CD8-positive, alpha-beta memory T cell (primary cell): Measurements from ENCODE around the gene KRT37. TPM values are rescaled to one million over a fixed set of nuclear protein-coding genes. Genes with fewer than 3 reads are reported as not detected.

Source experiments
- CTCF ChIA-PET: fragments of 350-600 bp; sonication (Branson Sonifier 250); formaldehyde crosslinking; loops from one replicate; lab custom pipeline; 2021; ENCODE audit warnings: antibody characterized with exemption; lab: Charles Lee
- POLR2A ChIA-PET: fragments of 350-600 bp; sonication (Branson Sonifier 250); formaldehyde crosslinking; loops from one replicate; lab custom pipeline; 2021; ENCODE audit warnings: antibody characterized with exemption; lab: Charles Lee
- DNase-seq, 5 donors: peaks; one replicate each; pipeline versions ENCODE4 v3.0.0 to v3.0.0-alpha.2; 2020 to 2022; ENCODE audit warnings: mixed read lengths in 1 of 5
- H3K27ac ChIP-seq: one replicate; pipeline ENCODE4 v1.7.0; 2013; ENCODE audit warnings: low read depth, mild to moderate bottlenecking, low read length, moderate library complexity
- H3K27me3 ChIP-seq: 2 replicates; pipeline ENCODE4 v1.7.0; 2013; ENCODE audit warnings: low read length, mild to moderate bottlenecking; ENCODE audit not compliant: insufficient read depth, poor library complexity, severe bottlenecking
- H3K36me3 ChIP-seq: 2 replicates; pipeline ENCODE4 v1.7.0; 2013; ENCODE audit warnings: mild to moderate bottlenecking, low read length, moderate library complexity; ENCODE audit not compliant: insufficient read depth
- H3K4me1 ChIP-seq: 2 replicates; pipeline ENCODE4 v1.7.0; 2013; ENCODE audit warnings: mild to moderate bottlenecking, low read length, moderate library complexity; ENCODE audit not compliant: insufficient read depth
- H3K4me3 ChIP-seq: 2 replicates; pipeline ENCODE4 v1.7.0; 2013; ENCODE audit warnings: mild to moderate bottlenecking, low read length
- H3K9me3 ChIP-seq: 2 replicates; pipeline ENCODE4 v1.7.0; 2013; ENCODE audit warnings: mild to moderate bottlenecking, low read length
- H3K27ac Mint-ChIP-seq, 8 donors: one replicate each; pipeline ENCODE4 v1.8.0; 2020 to 2021; ENCODE audit warnings: mixed read lengths in 8 of 8, mild to moderate bottlenecking in 6 of 8, inconsistent platforms in 3 of 8, moderate library complexity in 3 of 8
- H3K27me3 Mint-ChIP-seq, 2 donors: one replicate each; pipeline ENCODE4 v1.8.0; 2020 to 2021; ENCODE audit warnings: mixed read lengths in 2 of 2, mild to moderate bottlenecking in 1 of 2, moderate library complexity in 1 of 2
- H3K36me3 Mint-ChIP-seq, 3 donors: one replicate each; pipeline ENCODE4 v1.8.0; 2020 to 2021; ENCODE audit warnings: mixed read lengths in 3 of 3, inconsistent platforms in 1 of 3, mild to moderate bottlenecking in 1 of 3
- H3K4me1 Mint-ChIP-seq, 3 donors: one replicate each; pipeline ENCODE4 v1.8.0; 2020 to 2021; ENCODE audit warnings: mixed read lengths in 3 of 3, inconsistent platforms in 1 of 3, mild to moderate bottlenecking in 1 of 3
- H3K4me3 Mint-ChIP-seq, 7 donors: one replicate each; pipeline ENCODE4 v1.8.0; 2020 to 2021; ENCODE audit warnings: mixed read lengths in 7 of 7, mild to moderate bottlenecking in 6 of 7, moderate library complexity in 4 of 7, inconsistent platforms in 2 of 7
- H3K9me3 Mint-ChIP-seq, 5 donors: one replicate each; pipeline ENCODE4 v1.8.0; 2020 to 2022; ENCODE audit warnings: mixed read lengths in 5 of 5, mild to moderate bottlenecking in 3 of 5, moderate library complexity in 2 of 5, inconsistent platforms in 1 of 5
- polyA plus RNA-seq: library from polyadenylated mRNA; unstranded; fragments of 300-500 nt; fragmentation: Illumina TruSeq; gene quantifications from one replicate; pipeline ENCODE4 v1.2.3, GENCODE V29; 2021
- total RNA-seq, 2 experiments: library from RNA; stranded (reverse); gene quantifications; one replicate each; pipeline ENCODE4 v1.2.3, GENCODE V29; 2021

The KRT37 gene
- total and polyA plus RNA-seq, 3 experiments from 2014 or later, result not detected

GRCh38 chr17:41446806-41447205, 22.4 kb upstream of the KRT37 start:
- Histone ChIP-seq H3K27me3 (no peaks in the 10 kb centered on the region), H3K4me3 (no peak overlapping the region), H3K27ac (no peak overlapping the region), H3K9me3 (no peaks in the 10 kb centered on the region), H3K36me3 (no peaks in the 10 kb centered on the region), H3K4me1 (no peaks in the 10 kb centered on the region)
- H3K9me3 Mint-ChIP-seq, result no peaks in the 10 kb centered on the region
- POLR2A ChIA-PET, result no interaction called here
- H3K4me1 Mint-ChIP-seq, result no peaks in the 10 kb centered on the region
- no peak overlapping the region for H3K4me3 Mint-ChIP-seq
- peaks cover 14 to 56% of the 10 kb centered on the region in 2 donors for H3K27me3 Mint-ChIP-seq
- DNase-seq, result no peak
- no peak overlapping the region for H3K27ac Mint-ChIP-seq
- H3K36me3 Mint-ChIP-seq, result no peaks in the 10 kb centered on the region
- CTCF ChIA-PET, result no interaction called here

GRCh38 chr17:41444640-41445039, 20.3 kb upstream of the KRT37 start:
- ChIA-PET CTCF (interaction anchor here (1.3 kb wide), 1 partner anchor 122 kb away, joined by 3 read pairs; no protein-coding TSS in a partner anchor), POLR2A (no interaction called here)
- H3K27ac ChIP-seq, result no peak overlapping the region
- Mint-ChIP-seq H3K9me3 (no peaks in the 10 kb centered on the region), H3K4me1 (no peaks in the 10 kb centered on the region), H3K4me3 (no peak overlapping the region), H3K27ac (no peak overlapping the region), H3K36me3 (no peaks in the 10 kb centered on the region), H3K27me3 (peaks cover 17 to 52% of the 10 kb centered on the region in 2 donors)
- H3K9me3 ChIP-seq, result no peaks in the 10 kb centered on the region
- no peak overlapping the region for H3K4me3 ChIP-seq
- no peaks in the 10 kb centered on the region for H3K4me1 ChIP-seq
- DNase-seq, result no peak
- no peaks in the 10 kb centered on the region for H3K36me3 ChIP-seq
- no peaks in the 10 kb centered on the region for H3K27me3 ChIP-seq

- peaks cover 17 to 53% of the 10 kb centered on the region in 2 donors for H3K27me3 Mint-ChIP-seq
These were observed 19.8 kb upstream of the KRT37 start for GRCh38 chr17:41444186-41444585.

GRCh38 chr17:41442739-41443138, 18.4 kb upstream of the KRT37 start:
- H3K4me1 ChIP-seq, result no peaks in the 10 kb centered on the region
- no peak overlapping the region for H3K27ac ChIP-seq
- Mint-ChIP-seq H3K4me1 (no peaks in the 10 kb centered on the region), H3K9me3 (no peaks in the 10 kb centered on the region), H3K27ac (no peak overlapping the region), H3K27me3 (peaks cover 15 to 46% of the 10 kb centered on the region in 2 donors), H3K36me3 (no peaks in the 10 kb centered on the region), H3K4me3 (peak overlapping the region in 1 of 7 donors; percentile 27)
- no peaks in the 10 kb centered on the region for H3K9me3 ChIP-seq
- no peak overlapping the region for H3K4me3 ChIP-seq
- ChIA-PET POLR2A (no interaction called here), CTCF (no interaction called here)
- no peaks in the 10 kb centered on the region for H3K36me3 ChIP-seq
- no peaks in the 10 kb centered on the region for H3K27me3 ChIP-seq
- DNase-seq, result no peak

More at GRCh38 chr17:41444186-41444585, 19.8 kb upstream of the KRT37 start:
- Histone ChIP-seq H3K27me3 (no peaks in the 10 kb centered on the region), H3K9me3 (no peaks in the 10 kb centered on the region), H3K27ac (no peak overlapping the region), H3K4me1 (no peaks in the 10 kb centered on the region), H3K4me3 (no peak overlapping the region), H3K36me3 (no peaks in the 10 kb centered on the region)
- H3K4me3 Mint-ChIP-seq, result no peak overlapping the region
- H3K27ac Mint-ChIP-seq, result peak overlapping the region in 2 of 8 donors; percentile 66 to 84
- CTCF ChIA-PET, result interaction anchor here (0.6 to 1.3 kb wide), 2 partner anchors 122 to 467 kb away, joined by 3 read pairs; no protein-coding TSS in a partner anchor
- no peak for DNase-seq
- no peaks in the 10 kb centered on the region for H3K9me3 Mint-ChIP-seq
- no peaks in the 10 kb centered on the region for H3K36me3 Mint-ChIP-seq
- H3K4me1 Mint-ChIP-seq, result no peaks in the 10 kb centered on the region
- POLR2A ChIA-PET, result no interaction called here

GRCh38 chr17:41440531-41441033, 16.2 kb upstream of the KRT37 start, which contains the start of gene KRT38:
KRT38 (minus strand) TSS chr17:41440983; CDS start chr17:41440921, 62 bp downstream.
- no peaks in the 10 kb centered on the region for H3K9me3 Mint-ChIP-seq
- H3K27me3 ChIP-seq, result no peaks in the 10 kb centered on the region
- H3K27ac Mint-ChIP-seq, result peak within 1 kb of the TSS in 1 of 8 donors; percentile 75
- no peak within 1 kb of the TSS for H3K4me3 ChIP-seq
- no peaks in the 10 kb centered on the region for H3K9me3 ChIP-seq
- H3K36me3 Mint-ChIP-seq, result no peaks in the 10 kb centered on the region
- no peak within 1 kb of the TSS for H3K4me3 Mint-ChIP-seq
- no peaks in the 10 kb centered on the region for H3K4me1 ChIP-seq
- H3K27ac ChIP-seq, result no peak within 1 kb of the TSS
- peaks cover 10 to 47% of the 10 kb centered on the region in 2 donors for H3K27me3 Mint-ChIP-seq
- H3K36me3 ChIP-seq, result no peaks in the 10 kb centered on the region
- no peaks in the 10 kb centered on the region for H3K4me1 Mint-ChIP-seq
- POLR2A ChIA-PET, result no interaction called here
- CTCF ChIA-PET, result no interaction called here
- DNase-seq, result no peak

GRCh38 chr17:41439375-41439774, 15.0 kb upstream of the KRT37 start:
- CTCF ChIA-PET, result no interaction called here
- Histone ChIP-seq H3K4me3 (no peak overlapping the region), H3K27me3 (no peaks in the 10 kb centered on the region), H3K9me3 (no peaks in the 10 kb centered on the region), H3K36me3 (no peaks in the 10 kb centered on the region), H3K4me1 (no peaks in the 10 kb centered on the region), H3K27ac (no peak overlapping the region)
- Mint-ChIP-seq H3K27me3 (peaks cover 10 to 40% of the 10 kb centered on the region in 2 donors), H3K4me1 (peaks cover 0 to 3% (median 0%) of the 10 kb centered on the region in 3 donors), H3K27ac (no peak overlapping the region), H3K36me3 (no peaks in the 10 kb centered on the region), H3K9me3 (no peaks in the 10 kb centered on the region), H3K4me3 (no peak overlapping the region)
- DNase-seq, result no peak
- POLR2A ChIA-PET, result no interaction called here

- H3K36me3 Mint-ChIP-seq, result no peaks in the 10 kb centered on the region
- no peak overlapping the region for H3K4me3 Mint-ChIP-seq
- peaks cover 9 to 31% of the 10 kb centered on the region in 2 donors for H3K27me3 Mint-ChIP-seq
- Histone ChIP-seq H3K4me3 (no peak overlapping the region), H3K27me3 (no peaks in the 10 kb centered on the region), H3K4me1 (no peaks in the 10 kb centered on the region), H3K36me3 (no peaks in the 10 kb centered on the region), H3K9me3 (no peaks in the 10 kb centered on the region), H3K27ac (no peak overlapping the region)
- peaks cover 0 to 3% (median 0%) of the 10 kb centered on the region in 3 donors for H3K4me1 Mint-ChIP-seq
- ChIA-PET CTCF (no interaction called here), POLR2A (no interaction called here)
- no peak overlapping the region for H3K27ac Mint-ChIP-seq
- no peaks in the 10 kb centered on the region for H3K9me3 Mint-ChIP-seq
- DNase-seq, result no peak
These were observed 13.4 kb upstream of the KRT37 start for GRCh38 chr17:41437769-41438168.

- DNase-seq, result no peak
- no peak overlapping the region for H3K27ac Mint-ChIP-seq
- no peaks in the 10 kb centered on the region for H3K4me1 ChIP-seq
- peaks cover 11 to 30% of the 10 kb centered on the region in 2 donors for H3K27me3 Mint-ChIP-seq
- H3K36me3 Mint-ChIP-seq, result no peaks in the 10 kb centered on the region
- no peak overlapping the region for H3K4me3 Mint-ChIP-seq
- H3K36me3 ChIP-seq, result no peaks in the 10 kb centered on the region
- H3K4me3 ChIP-seq, result no peak overlapping the region
- H3K27me3 ChIP-seq, result no peaks in the 10 kb centered on the region
- no peaks in the 10 kb centered on the region for H3K9me3 Mint-ChIP-seq
- ChIA-PET CTCF (no interaction called here), POLR2A (no interaction called here)
- no peaks in the 10 kb centered on the region for H3K9me3 ChIP-seq
- H3K27ac ChIP-seq, result no peak overlapping the region
- H3K4me1 Mint-ChIP-seq, result peaks cover 0 to 3% (median 0%) of the 10 kb centered on the region in 3 donors
These were observed 12.9 kb upstream of the KRT37 start for GRCh38 chr17:41437254-41437653.
